SK-N-SH (cell line): ENCODE data around the gene PEX3. TPM values are rescaled to one million over a fixed set of nuclear protein-coding genes. Genes with fewer than 3 reads are reported as not detected.
A peak's percentile ranks its signal among the peaks of the same experiment; 100 is the strongest.

Source experiments
- CTCF ChIA-PET: fragments of 300-600, 350-600 bp; formaldehyde crosslinking; extraction: SDS; loops from one replicate; lab custom pipeline; 2021; lab: Yijun Ruan, JAX
- POLR2A ChIA-PET: fragments of 350-600 bp; sonication (Branson Sonifier 250); formaldehyde crosslinking; extraction: SDS; loops from one replicate; lab custom pipeline; 2020; ENCODE audit warnings: antibody characterized with exemption, inconsistent platforms; lab: Yijun Ruan, JAX
- DNase-seq: peaks from one replicate; pipeline ENCODE4 v3.0.0; 2012
- H2AFZ ChIP-seq: fragments of 200-600 bp; sonication (generic); 2 replicates; pipeline ENCODE4 v1.8.1; 2016; ENCODE audit warnings: antibody characterized with exemption, mild to moderate bottlenecking, low read depth
- H3F3A ChIP-seq: fragments of 200-600 bp; sonication (generic); replicated peaks from 2 replicates; pipeline ENCODE3; 2016; ENCODE audit warnings: antibody characterized with exemption, mild to moderate bottlenecking; ENCODE audit not compliant: insufficient read depth
- H3K27ac ChIP-seq, 2 experiments: fragments of 200-500 bp in 1 of 2; fragments of 200-600 bp in 1 of 2; sonication (Bioruptor generic) in 1 of 2; sonication (generic), shearing (Covaris generic) in 1 of 2; 2 replicates each; pipeline versions ENCODE4 v1.5.1 to v1.6.1; 2014 to 2016; ENCODE audit warnings: low read depth in 2 of 2, inconsistent platforms in 1 of 2, low read length in 1 of 2, mild to moderate bottlenecking in 1 of 2, mixed read lengths in 1 of 2
- H3K27me3 ChIP-seq: fragments of 200-600 bp; sonication (generic), shearing (Covaris generic); 2 replicates; pipeline ENCODE4 v1.6.1; 2016; ENCODE audit warnings: mixed run types; ENCODE audit not compliant: insufficient read depth
- H3K36me3 ChIP-seq, 2 experiments: fragments of 200-500 bp in 1 of 2; fragments of 200-600 bp in 1 of 2; sonication (Bioruptor generic) in 1 of 2; sonication (generic) in 1 of 2; replicated peaks in 1 of 2; 2 replicates each; pipeline versions ENCODE3 to v1.5.1; 2014 to 2016; ENCODE audit warnings: low read length in 1 of 2, mild to moderate bottlenecking in 1 of 2; ENCODE audit not compliant: insufficient read depth in 2 of 2, control insufficient read depth in 1 of 2
- H3K4me1 ChIP-seq, 2 experiments: fragments of 200-500 bp in 1 of 2; fragments of 200-600 bp in 1 of 2; sonication (Bioruptor generic) in 1 of 2; sonication (generic), shearing (Covaris generic) in 1 of 2; 2 replicates each; pipeline versions ENCODE4 v1.5.1 to v1.6.1; 2014 to 2016; ENCODE audit warnings: low read depth in 1 of 2, low read length in 1 of 2, mixed run types in 1 of 2; ENCODE audit not compliant: insufficient read depth in 2 of 2, control insufficient read depth in 1 of 2
- H3K4me2 ChIP-seq: fragments of 200-600 bp; sonication (generic), shearing (Covaris generic); 2 replicates; pipeline ENCODE4 v1.6.1; 2017; ENCODE audit warnings: mixed run types
- H3K4me3 ChIP-seq, 2 experiments: fragments of 200-500 bp in 1 of 2; fragments of 200-600 bp in 1 of 2; sonication (Bioruptor generic) in 1 of 2; sonication (generic), shearing (Covaris generic) in 1 of 2; 2 replicates each; pipeline versions ENCODE4 v1.5.1 to v1.8.1; 2014 to 2016; ENCODE audit warnings: low read depth in 2 of 2, inconsistent platforms in 1 of 2, low read length in 1 of 2, mild to moderate bottlenecking in 1 of 2, mixed read lengths in 1 of 2, moderate library complexity in 1 of 2
- H3K79me2 ChIP-seq: fragments of 200-600 bp; sonication (generic); 2 replicates; pipeline ENCODE4 v1.8.1; 2017; ENCODE audit warnings: mild to moderate bottlenecking; ENCODE audit not compliant: insufficient read depth
- H3K9ac ChIP-seq: fragments of 200-600 bp; sonication (generic); 2 replicates; pipeline ENCODE4 v1.6.1; 2017; ENCODE audit warnings: mixed run types
- H3K9me2 ChIP-seq: fragments of 200-600 bp; sonication (generic); 2 replicates; pipeline ENCODE4 v1.6.1; 2017; ENCODE audit warnings: mixed run types
- H3K9me3 ChIP-seq: fragments of 200-600 bp; sonication (generic); 2 replicates; pipeline ENCODE4 v1.6.1; 2017; ENCODE audit warnings: mixed run types, mild to moderate bottlenecking, moderate library complexity
- H4K20me1 ChIP-seq: fragments of 200-600 bp; sonication (generic); 2 replicates; pipeline ENCODE4 v1.6.1; 2017; ENCODE audit warnings: mild to moderate bottlenecking, mixed run types; ENCODE audit not compliant: insufficient read depth
- CHD2 ChIP-seq: fragments of 150-350 bp; IDR thresholded peaks from 2 replicates; pipeline ENCODE4 v1.6.1; 2018; ENCODE audit warnings: low read length; ENCODE audit not compliant: partially characterized antibody
- ELF1 ChIP-seq: IDR thresholded peaks from 2 replicates; pipeline ENCODE4 v1.4.0; 2012
- EP300 ChIP-seq, 2 experiments: IDR thresholded peaks; 2 replicates each; pipeline versions ENCODE4 v1.4.0 to v1.6.1; 2012; ENCODE audit warnings: borderline replicate concordance in 1 of 2, low read depth in 1 of 2, low read length in 1 of 2
- FOSL2 ChIP-seq: IDR thresholded peaks from 2 replicates; pipeline ENCODE4 v1.4.0; 2012; ENCODE audit warnings: low read depth, mild to moderate bottlenecking, moderate library complexity, borderline replicate concordance
- FOXJ3 ChIP-seq: sonication (generic); formaldehyde crosslinking; IDR thresholded peaks from 2 replicates; pipeline ENCODE4 v1.5.1; 2020; ENCODE audit warnings: mild to moderate bottlenecking, missing genetic modification reagents
- MAX ChIP-seq: IDR thresholded peaks from 2 replicates; pipeline ENCODE4 v1.4.0; 2012; ENCODE audit warnings: low read depth
- MEF2A ChIP-seq: IDR thresholded peaks from 2 replicates; pipeline ENCODE4 v1.4.0; 2012; ENCODE audit warnings: low read depth, borderline replicate concordance
- MXI1 ChIP-seq: IDR thresholded peaks from 2 replicates; pipeline ENCODE4 v1.6.1; 2012; ENCODE audit warnings: mild to moderate bottlenecking, low read depth, low read length, improper control_type of control experiment
- NFIC ChIP-seq: IDR thresholded peaks from 2 replicates; pipeline ENCODE4 v1.4.0; 2012; ENCODE audit warnings: borderline replicate concordance
- PBX3 ChIP-seq: IDR thresholded peaks from 2 replicates; pipeline ENCODE4; 2012
- RAD21 ChIP-seq: IDR thresholded peaks from 2 replicates; pipeline ENCODE4 v1.6.1; 2012; ENCODE audit warnings: mild to moderate bottlenecking, low read length
- RFX5 ChIP-seq: IDR thresholded peaks from 2 replicates; pipeline ENCODE4 v1.6.1; 2012; ENCODE audit warnings: mild to moderate bottlenecking, improper control_type of control experiment, low read length
- SIN3A ChIP-seq: IDR thresholded peaks from 2 replicates; pipeline ENCODE4 v1.6.1; 2012; ENCODE audit warnings: low read depth, mild to moderate bottlenecking, low read length, moderate library complexity, borderline replicate concordance
- SMC3 ChIP-seq: IDR thresholded peaks from 2 replicates; pipeline ENCODE4 v1.6.1; 2012; ENCODE audit warnings: low read depth, low read length, improper control_type of control experiment
- TCF12 ChIP-seq: IDR thresholded peaks from 2 replicates; pipeline ENCODE4 v1.4.0; 2012
- TEAD4 ChIP-seq: IDR thresholded peaks from 2 replicates; pipeline ENCODE4 v1.4.0; 2012; ENCODE audit warnings: mild to moderate bottlenecking, borderline replicate concordance; ENCODE audit not compliant: insufficient read depth
- USF2 ChIP-seq: fragments of 150-350 bp; IDR thresholded peaks from 2 replicates; pipeline ENCODE4 v1.6.1; 2017; ENCODE audit warnings: antibody characterized with exemption, low read length, low read depth, borderline replicate concordance
- YY1 ChIP-seq: IDR thresholded peaks from 2 replicates; pipeline ENCODE4 v1.4.0; 2012; ENCODE audit warnings: low read depth, mild to moderate bottlenecking
- WGBS: methylation state at CpG from one replicate; pipeline ENCODE4 v1.1.6; 2017; ENCODE audit warnings: low lambda C conversion rate; 5-methylcytosine and 5-hydroxymethylcytosine counted together
- polyA plus RNA-seq, 3 experiments: library from polyadenylated mRNA; depleted of rRNA; stranded (reverse); fragments of >200 nt; gene quantifications; 2 replicates each; pipeline ENCODE4 v1.2.3, GENCODE V29; 2012
- TF ChIP-seq, protein P1 (sequence below): IDR thresholded peaks from 2 replicates; pipeline ENCODE4 v1.4.0; 2012; ENCODE audit warnings: low read depth, borderline replicate concordance

Gene PEX3
- polyA plus RNA-seq, 1 of the 3 experiments (the other 2 are of a cell fraction) = 14.1 TPM

- 89% methylated on average over 6 of the region's 6 CpGs for WGBS
- Histone ChIP-seq H3K36me3 (no peaks in the 10 kb centered on the region), H3F3A (no peaks in the 10 kb centered on the region), H3K4me3 (no peak overlapping the region), H3K4me1 (no peaks in the 10 kb centered on the region; a peak in 1 of 4 replicates), H3K4me2 (no peak overlapping the region), H3K9me2 (no peaks in the 10 kb centered on the region), H3K9me3 (no peaks in the 10 kb centered on the region), H4K20me1 (no peaks in the 10 kb centered on the region), H2AFZ (no peak overlapping the region), H3K27me3 (no peaks in the 10 kb centered on the region), H3K9ac (no peak overlapping the region), H3K79me2 (no peaks in the 10 kb centered on the region), H3K27ac (no peak overlapping the region)
- DNase-seq = no peak
- POLR2A ChIA-PET = no interaction called here
- CTCF ChIA-PET = interaction anchor here (1.3 kb wide), 1 partner anchor 945 kb away, joined by 3 read pairs; no protein-coding TSS in a partner anchor
- TF ChIP-seq NFIC (no peak), PBX3 (no peak), FOXJ3 (no peak), FOSL2 (no peak), SIN3A (no peak), SMC3 (no peak), USF2 (no peak), MAX (no peak), MXI1 (no peak)
- TF ChIP-seq, protein P1, sequence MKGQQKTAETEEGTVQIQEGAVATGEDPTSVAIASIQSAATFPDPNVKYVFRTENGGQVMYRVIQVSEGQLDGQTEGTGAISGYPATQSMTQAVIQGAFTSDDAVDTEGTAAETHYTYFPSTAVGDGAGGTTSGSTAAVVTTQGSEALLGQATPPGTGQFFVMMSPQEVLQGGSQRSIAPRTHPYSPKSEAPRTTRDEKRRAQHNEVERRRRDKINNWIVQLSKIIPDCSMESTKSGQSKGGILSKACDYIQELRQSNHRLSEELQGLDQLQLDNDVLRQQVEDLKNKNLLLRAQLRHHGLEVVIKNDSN = no peak
Measured at GRCh38 chr6:143419526-143419925, 31.1 kb upstream of the PEX3 start.

DNA sequence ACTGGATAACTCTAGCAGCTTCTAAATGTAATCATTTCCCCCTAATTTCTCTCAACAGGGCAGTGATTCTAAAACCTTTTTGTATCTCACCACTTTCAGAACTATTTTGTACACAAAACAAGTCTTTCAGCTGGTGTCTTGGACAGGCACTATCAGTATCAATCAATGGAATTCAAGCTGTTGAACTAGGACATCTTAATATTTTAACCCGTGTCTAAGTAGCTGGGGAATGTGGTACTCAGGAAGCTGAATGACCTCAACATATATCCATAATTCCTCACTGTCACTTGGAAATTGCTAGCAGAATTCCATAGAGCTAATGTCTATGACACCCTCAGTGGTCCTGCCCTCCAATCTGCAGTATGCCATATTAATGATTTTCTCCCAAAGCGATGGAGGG, 24.6 kb upstream of the PEX3 start:
- ChIA-PET POLR2A (interaction anchor here (0.8 kb wide), 1 partner anchor 25 kb away, joined by 3 read pairs; the partner anchor contains the start of genes ADAT2 and PEX3), CTCF (interaction anchor here (0.6 to 5.6 kb wide), 9 partner anchors 11 to 951 kb away, joined by 3 to 63 read pairs (median 4); no protein-coding TSS in a partner anchor)
- WGBS = 64% methylated on average over 2 of the region's 2 CpGs
- Histone ChIP-seq H2AFZ (no peak overlapping the region), H3K9me2 (no peaks in the 10 kb centered on the region), H3K4me3 (no peak overlapping the region), H3F3A (peaks cover 7% of the 10 kb centered on the region), H3K9ac (no peak overlapping the region), H3K9me3 (no peaks in the 10 kb centered on the region), H3K27ac (peak overlapping the region in 1 of 2 experiments; percentile 20; a peak in 1 of 4 replicates), H3K4me2 (no peak overlapping the region), H3K79me2 (no peaks in the 10 kb centered on the region), H3K27me3 (no peaks in the 10 kb centered on the region), H3K36me3 (peaks cover 6 to 8% of the 10 kb centered on the region in 2 experiments), H4K20me1 (no peaks in the 10 kb centered on the region), H3K4me1 (no peaks in the 10 kb centered on the region)
- no peak for DNase-seq
- TF ChIP-seq TEAD4 = no peak
- TF ChIP-seq USF2 = no peak
- TF ChIP-seq ELF1 = no peak
- no peak for TF ChIP-seq CHD2
- no peak for TF ChIP-seq FOSL2
- no peak for TF ChIP-seq SIN3A
- no peak for TF ChIP-seq EP300 (IDR thresholded peaks at IDR 0.05; ENCODE audit: borderline replicate concordance in 1 of 2, low read depth in 1 of 2, low read length in 1 of 2)
- TF ChIP-seq MEF2A = no peak
- TF ChIP-seq MXI1 = no peak
- TF ChIP-seq PBX3 = peak; percentile 57
- no peak for TF ChIP-seq RFX5
- TF ChIP-seq NFIC = no peak
- no peak for TF ChIP-seq YY1
- TF ChIP-seq RAD21 = no peak
- TF ChIP-seq, protein P1 = no peak
- peak; percentile 17; the same call in 1 of the 2 replicates for TF ChIP-seq TCF12
